Activated naive CD8-positive, alpha-beta T cell (primary cell): ENCODE results near the gene CYP1A1.
A peak's percentile ranks its signal among the peaks of the same experiment; 100 is the strongest.

ENCODE experiments used
- H3K27ac Mint-ChIP-seq: one replicate; pipeline ENCODE4 v1.8.0; 2021; ENCODE audit warnings: mixed read lengths
- H3K27me3 Mint-ChIP-seq: one replicate; pipeline ENCODE4 v1.8.0; 2021; ENCODE audit warnings: mixed read lengths
- H3K36me3 Mint-ChIP-seq: one replicate; pipeline ENCODE4 v1.8.0; 2021; ENCODE audit warnings: mixed read lengths
- H3K4me1 Mint-ChIP-seq: one replicate; pipeline ENCODE4 v1.8.0; 2021; ENCODE audit warnings: low read depth, mixed read lengths
- H3K4me3 Mint-ChIP-seq: one replicate; pipeline ENCODE4 v1.8.0; 2021; ENCODE audit warnings: mild to moderate bottlenecking, mixed read lengths
- H3K9me3 Mint-ChIP-seq: one replicate; pipeline ENCODE4 v1.8.0; 2021; ENCODE audit warnings: low read depth, mixed read lengths

Gene CYP1A1

GRCh38 chr15:74725225-74725774 is at the start of gene CYP1A1:
TSS of gene CYP1A1 (minus strand) at chr15:74725528. CDS start at chr15:74723097, 2,431 bp downstream.
- Mint-ChIP-seq H3K4me1 (peaks cover 12% of the 10 kb centered on the region), H3K27ac (no peak within 1 kb of the TSS), H3K36me3 (no peaks in the 10 kb centered on the region), H3K9me3 (no peaks in the 10 kb centered on the region), H3K27me3 (peaks cover 5% of the 10 kb centered on the region), H3K4me3 (peak within 1 kb of the TSS; percentile 79)

GRCh38 chr15:74773731-74774252 is 48.5 kb upstream of the CYP1A1 start:
- H3K36me3 Mint-ChIP-seq = no peaks in the 10 kb centered on the region
- H3K27me3 Mint-ChIP-seq = no peaks in the 10 kb centered on the region
- H3K4me3 Mint-ChIP-seq = no peak overlapping the region
- H3K9me3 Mint-ChIP-seq = no peaks in the 10 kb centered on the region
- H3K4me1 Mint-ChIP-seq = peaks cover 61% of the 10 kb centered on the region
- peak overlapping the region; percentile 38 for H3K27ac Mint-ChIP-seq

- Mint-ChIP-seq H3K9me3 (no peaks in the 10 kb centered on the region), H3K27ac (no peak overlapping the region), H3K4me1 (peaks cover 59% of the 10 kb centered on the region)
These were observed 48.0 kb upstream of the CYP1A1 start for GRCh38 chr15:74773329-74773728.

GRCh38 chr15:74770211-74770903 is 45.0 kb upstream of the CYP1A1 start:
- Mint-ChIP-seq H3K4me1 (peaks cover 31% of the 10 kb centered on the region), H3K36me3 (no peaks in the 10 kb centered on the region), H3K4me3 (no peak overlapping the region), H3K27ac (no peak overlapping the region), H3K27me3 (no peaks in the 10 kb centered on the region), H3K9me3 (no peaks in the 10 kb centered on the region)

More at GRCh38 chr15:74773329-74773728, 48.0 kb upstream of the CYP1A1 start:
- Mint-ChIP-seq H3K4me3 (no peak overlapping the region), H3K27me3 (no peaks in the 10 kb centered on the region), H3K36me3 (no peaks in the 10 kb centered on the region)

GRCh38 chr15:74769463-74770025 is 44.2 kb upstream of the CYP1A1 start:
- Mint-ChIP-seq H3K27me3 (no peaks in the 10 kb centered on the region), H3K27ac (no peak overlapping the region), H3K4me3 (no peak overlapping the region)

GRCh38 chr15:74768771-74769342 is 43.5 kb upstream of the CYP1A1 start:
- Mint-ChIP-seq H3K4me1 (peaks cover 23% of the 10 kb centered on the region), H3K27me3 (no peaks in the 10 kb centered on the region), H3K4me3 (no peak overlapping the region), H3K36me3 (no peaks in the 10 kb centered on the region), H3K9me3 (no peaks in the 10 kb centered on the region), H3K27ac (no peak overlapping the region)

More at GRCh38 chr15:74769463-74770025, 44.2 kb upstream of the CYP1A1 start:
- Mint-ChIP-seq H3K9me3 (no peaks in the 10 kb centered on the region), H3K36me3 (no peaks in the 10 kb centered on the region), H3K4me1 (peaks cover 26% of the 10 kb centered on the region)

GRCh38 chr15:74768099-74768770 is 42.9 kb upstream of the CYP1A1 start:
- Mint-ChIP-seq H3K4me1 (peaks cover 19% of the 10 kb centered on the region), H3K9me3 (no peaks in the 10 kb centered on the region), H3K27me3 (no peaks in the 10 kb centered on the region), H3K4me3 (no peak overlapping the region), H3K27ac (no peak overlapping the region), H3K36me3 (no peaks in the 10 kb centered on the region)

GRCh38 chr15:74767167-74768098 is 42.1 kb upstream of the CYP1A1 start:
- H3K27ac Mint-ChIP-seq = no peak overlapping the region
- H3K9me3 Mint-ChIP-seq = no peaks in the 10 kb centered on the region
- H3K4me1 Mint-ChIP-seq = peaks cover 19% of the 10 kb centered on the region
- H3K27me3 Mint-ChIP-seq = no peaks in the 10 kb centered on the region
- no peaks in the 10 kb centered on the region for H3K36me3 Mint-ChIP-seq
- H3K4me3 Mint-ChIP-seq = no peak overlapping the region

- Mint-ChIP-seq H3K9me3 (no peaks in the 10 kb centered on the region), H3K4me3 (no peak overlapping the region), H3K27ac (no peak overlapping the region), H3K4me1 (peaks cover 5% of the 10 kb centered on the region), H3K27me3 (no peaks in the 10 kb centered on the region), H3K36me3 (no peaks in the 10 kb centered on the region)
These were observed 38.1 kb upstream of the CYP1A1 start for GRCh38 chr15:74763416-74763815.

GRCh38 chr15:74762791-74763150 is 37.4 kb upstream of the CYP1A1 start:
- no peak overlapping the region for H3K4me3 Mint-ChIP-seq

GRCh38 chr15:74758736-74759135 is 33.4 kb upstream of the CYP1A1 start:
- Mint-ChIP-seq H3K36me3 (no peaks in the 10 kb centered on the region), H3K4me3 (no peak overlapping the region), H3K9me3 (no peaks in the 10 kb centered on the region), H3K27me3 (no peaks in the 10 kb centered on the region), H3K27ac (no peak overlapping the region), H3K4me1 (peaks cover 5% of the 10 kb centered on the region)

More at GRCh38 chr15:74762791-74763150, 37.4 kb upstream of the CYP1A1 start:
- Mint-ChIP-seq H3K4me1 (peaks cover 5% of the 10 kb centered on the region), H3K27me3 (no peaks in the 10 kb centered on the region), H3K36me3 (no peaks in the 10 kb centered on the region), H3K9me3 (no peaks in the 10 kb centered on the region), H3K27ac (peak overlapping the region; percentile 28)

GRCh38 chr15:74754593-74755215 is 29.4 kb upstream of the CYP1A1 start:
- Mint-ChIP-seq H3K4me3 (no peak overlapping the region), H3K27ac (no peak overlapping the region), H3K9me3 (no peaks in the 10 kb centered on the region), H3K4me1 (no peaks in the 10 kb centered on the region), H3K36me3 (no peaks in the 10 kb centered on the region), H3K27me3 (no peaks in the 10 kb centered on the region)

GRCh38 chr15:74752531-74752930 is 27.2 kb upstream of the CYP1A1 start:
- Mint-ChIP-seq H3K27ac (no peak overlapping the region), H3K4me1 (no peaks in the 10 kb centered on the region), H3K27me3 (no peaks in the 10 kb centered on the region), H3K9me3 (no peaks in the 10 kb centered on the region), H3K4me3 (no peak overlapping the region), H3K36me3 (no peaks in the 10 kb centered on the region)

GRCh38 chr15:74752011-74752410 is 26.7 kb upstream of the CYP1A1 start:
- H3K27ac Mint-ChIP-seq = no peak overlapping the region

More at GRCh38 chr15:74752011-74752410, 26.7 kb upstream of the CYP1A1 start:
- Mint-ChIP-seq H3K9me3 (no peaks in the 10 kb centered on the region), H3K4me1 (no peaks in the 10 kb centered on the region), H3K27me3 (no peaks in the 10 kb centered on the region), H3K4me3 (no peak overlapping the region), H3K36me3 (no peaks in the 10 kb centered on the region)
